Measurements from ENCODE around the gene RAMP2.
"Not testable (repeated sequence)": the region's sequence is repeated elsewhere in the genome, so short reads cannot be mapped to it uniquely, and the experiment has no call there.

The RAMP2 gene

DNA sequence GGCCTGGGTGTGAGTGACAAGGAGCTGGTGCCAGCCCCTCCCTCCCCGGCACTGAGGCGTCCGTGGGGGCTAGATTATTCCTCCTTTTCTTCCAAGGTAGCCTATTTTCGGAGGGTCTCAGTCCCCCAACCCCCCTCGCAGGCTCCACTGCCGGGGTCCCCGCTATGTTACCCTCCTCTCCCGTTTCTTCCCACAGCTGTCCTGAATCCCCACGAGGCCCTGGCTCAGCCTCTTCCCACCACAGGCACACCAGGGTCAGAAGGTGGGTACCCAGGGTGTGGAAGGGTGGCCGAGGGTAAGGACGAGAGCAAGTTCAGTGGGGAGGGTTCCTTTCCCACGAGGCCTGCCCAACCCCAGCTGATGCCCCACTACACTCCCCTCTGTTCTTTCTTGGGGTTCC, 611 bp downstream of the RAMP2 start:
- no peak for DNase-seq (ENCODE audit: low read depth, low spot score)
- no peak for TF ChIP-seq POLR2AphosphoS5 (IDR thresholded peaks at IDR 0.05; ENCODE audit: borderline replicate concordance, low read depth, low read length)
- TF ChIP-seq EZH2 (IDR thresholded peaks at IDR 0.05): no peak
- TF ChIP-seq FOXP2 (optimal IDR thresholded peaks at IDR 0.05; ENCODE audit: control extremely low read depth, extremely low read length, insufficient read depth): no peak
- Histone ChIP-seq H3K4me3 (peak overlapping the region; percentile 75), H3K36me3 (ENCODE audit: insufficient read depth, low read length) (no peaks in the 10 kb centered on the region), H3K9ac (ENCODE audit: insufficient read length) (peak overlapping the region; percentile 47), H3K9me3 (ENCODE audit: low read depth, low read length) (no peaks in the 10 kb centered on the region), H3K27ac (no peak overlapping the region)

- no peak overlapping the region for H3K9ac ChIP-seq (ENCODE audit: insufficient read length)
- H3K36me3 ChIP-seq (ENCODE audit: insufficient read depth, low read length): no peaks in the 10 kb centered on the region
- H3K4me3 ChIP-seq: no peak overlapping the region
- H3K27ac ChIP-seq: no peak overlapping the region
- TF ChIP-seq EZH2 (IDR thresholded peaks at IDR 0.05) (no peak), POLR2AphosphoS5 (IDR thresholded peaks at IDR 0.05; ENCODE audit: borderline replicate concordance, low read depth, low read length) (no peak), FOXP2 (optimal IDR thresholded peaks at IDR 0.05; ENCODE audit: control extremely low read depth, extremely low read length, insufficient read depth) (no peak)
- no peaks in the 10 kb centered on the region for H3K9me3 ChIP-seq (ENCODE audit: low read depth, low read length)
- DNase-seq (ENCODE audit: low read depth, low spot score): no peak
These were observed 5.1 kb downstream of the RAMP2 start for GRCh38 chr17:42766124-42766523.

DNA sequence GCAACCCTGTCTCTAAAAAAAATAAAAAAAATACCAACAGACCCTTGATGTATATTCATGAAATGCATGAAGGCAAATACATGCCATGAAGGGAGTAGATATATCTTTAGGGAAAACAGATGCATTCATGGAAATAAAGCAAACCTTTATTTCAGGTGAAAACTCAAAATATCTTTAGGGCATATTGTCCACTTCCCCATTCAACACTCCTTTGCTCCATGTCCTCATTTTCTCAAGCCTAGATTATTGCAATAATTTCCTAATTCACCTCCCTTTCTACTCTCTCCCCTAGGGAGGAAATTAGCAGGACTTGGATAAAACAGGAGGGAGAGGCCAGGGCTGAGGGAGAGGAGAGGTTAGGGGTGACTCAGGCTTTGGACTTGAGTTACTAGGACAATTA, 6.5 kb downstream of the RAMP2 start:
- no peak overlapping the region for H3K4me3 ChIP-seq
- no peak for DNase-seq (ENCODE audit: low read depth, low spot score)
- H3K9me3 ChIP-seq (ENCODE audit: low read depth, low read length): no peaks in the 10 kb centered on the region
- no peak overlapping the region for H3K9ac ChIP-seq (ENCODE audit: insufficient read length)
- H3K36me3 ChIP-seq (ENCODE audit: insufficient read depth, low read length): no peaks in the 10 kb centered on the region
- no peak for TF ChIP-seq FOXP2 (optimal IDR thresholded peaks at IDR 0.05; ENCODE audit: control extremely low read depth, extremely low read length, insufficient read depth)
- no peak for TF ChIP-seq POLR2AphosphoS5 (IDR thresholded peaks at IDR 0.05; ENCODE audit: borderline replicate concordance, low read depth, low read length)
- no peak for TF ChIP-seq EZH2 (IDR thresholded peaks at IDR 0.05)
- no peak overlapping the region for H3K27ac ChIP-seq

- H3K4me3 ChIP-seq; H3K9me3 ChIP-seq (ENCODE audit: low read depth, low read length); H3K36me3 ChIP-seq (ENCODE audit: insufficient read depth, low read length); DNase-seq (ENCODE audit: low read depth, low spot score); H3K27ac ChIP-seq; H3K9ac ChIP-seq (ENCODE audit: insufficient read length): not testable (repeated sequence)
These were observed 7.0 kb downstream of the RAMP2 start for GRCh38 chr17:42768006-42768405.

DNA sequence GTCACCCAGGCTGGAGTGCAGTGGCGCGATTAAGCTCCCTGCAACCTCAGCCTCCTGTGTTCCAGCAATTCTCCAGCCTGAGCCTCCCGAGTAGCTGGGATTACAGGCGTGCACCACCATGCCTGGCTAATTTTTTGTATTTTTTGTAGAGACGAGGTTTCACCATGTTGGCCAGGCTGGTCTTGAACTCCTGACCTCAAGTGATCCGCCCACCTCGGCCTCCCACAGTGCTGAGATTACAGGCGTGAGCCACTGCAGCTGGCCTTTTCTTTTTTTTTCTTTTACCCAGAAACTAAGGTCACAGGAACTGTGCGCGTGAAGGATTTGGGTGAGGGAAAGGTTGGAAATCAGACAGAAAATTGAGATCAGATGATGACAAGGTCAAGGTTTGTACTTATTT, 8.9 kb downstream of the RAMP2 start:
- not testable (repeated sequence) for H3K4me3 ChIP-seq; H3K27ac ChIP-seq; H3K9ac ChIP-seq (ENCODE audit: insufficient read length); DNase-seq (ENCODE audit: low read depth, low spot score); H3K36me3 ChIP-seq (ENCODE audit: insufficient read depth, low read length); H3K9me3 ChIP-seq (ENCODE audit: low read depth, low read length)

DNA sequence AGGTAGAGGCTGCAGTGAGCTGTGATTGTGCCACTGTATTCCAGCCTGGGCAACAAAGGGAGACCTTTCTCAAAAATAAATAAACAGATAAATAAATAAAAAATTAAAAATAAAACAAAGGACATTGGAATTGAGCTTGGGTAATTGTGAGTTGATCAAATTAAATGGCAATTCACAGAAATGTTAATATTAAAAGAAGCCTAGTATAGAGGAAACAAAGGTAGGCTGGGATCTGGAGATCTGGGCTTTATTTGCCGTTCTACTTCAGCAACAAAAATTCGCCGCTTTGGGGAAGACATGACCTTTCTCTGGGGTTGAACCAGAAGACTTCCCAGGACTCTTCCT, 11.9 kb downstream of the RAMP2 start:
- H3K36me3 ChIP-seq (ENCODE audit: insufficient read depth, low read length): peaks cover 22% of the 10 kb centered on the region
- no peak for DNase-seq (ENCODE audit: low read depth, low spot score)
- no peaks in the 10 kb centered on the region for H3K9me3 ChIP-seq (ENCODE audit: low read depth, low read length)
- peak overlapping the region; percentile 88 for H3K9ac ChIP-seq (ENCODE audit: insufficient read length)
- H3K4me3 ChIP-seq: peak overlapping the region; percentile 93
- H3K27ac ChIP-seq: peak overlapping the region; percentile 70
- TF ChIP-seq FOXP2 (optimal IDR thresholded peaks at IDR 0.05; ENCODE audit: control extremely low read depth, extremely low read length, insufficient read depth) (peak; percentile 2), POLR2AphosphoS5 (IDR thresholded peaks at IDR 0.05; ENCODE audit: borderline replicate concordance, low read depth, low read length) (no peak)

DNA sequence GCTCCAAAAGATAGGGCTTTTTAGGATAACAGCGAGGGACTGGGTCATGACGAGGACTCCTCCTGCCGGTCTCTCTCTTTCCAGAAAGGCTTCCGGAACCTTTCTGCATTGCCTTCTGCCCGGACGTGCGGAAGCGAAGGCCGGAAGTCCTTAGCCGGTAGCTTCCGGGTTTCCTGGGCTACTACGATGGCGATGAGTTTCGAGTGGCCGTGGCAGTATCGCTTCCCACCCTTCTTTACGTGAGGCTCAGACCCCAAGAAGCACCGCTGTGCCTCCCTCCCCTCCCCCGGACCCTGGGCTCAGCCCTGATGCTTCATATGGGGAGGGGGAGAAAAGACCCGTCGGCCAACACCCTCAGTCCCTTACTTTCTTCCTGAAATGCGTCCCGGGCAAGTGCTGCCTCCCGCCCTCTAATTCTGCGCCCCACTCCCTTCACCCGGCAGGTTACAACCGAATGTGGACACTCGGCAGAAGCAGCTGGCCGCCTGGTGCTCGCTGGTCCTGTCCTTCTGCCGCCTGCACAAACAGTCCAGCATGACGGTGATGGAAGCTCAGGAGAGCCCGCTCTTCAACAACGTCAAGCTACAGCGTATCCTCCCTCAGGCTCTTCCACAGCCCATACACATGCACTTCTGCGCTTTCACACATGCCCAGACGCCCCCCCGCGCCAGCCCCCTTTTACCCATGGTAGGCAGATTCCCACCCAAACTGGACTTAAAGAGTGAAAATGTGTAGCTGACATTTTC, 12.4 kb downstream of the RAMP2 start, which contains the start of gene VPS25:
Gene VPS25 (plus strand): TSS at position 160 of the 746 bp plus-strand sequence. CDS start 27 bp downstream, at position 187.
- peak within 1 kb of the TSS; percentile 70 for H3K27ac ChIP-seq
- DNase-seq (ENCODE audit: low read depth, low spot score): no peak
- peak; percentile 97 for TF ChIP-seq POLR2AphosphoS5 (IDR thresholded peaks at IDR 0.05; ENCODE audit: borderline replicate concordance, low read depth, low read length)
- no peak for TF ChIP-seq FOXP2 (optimal IDR thresholded peaks at IDR 0.05; ENCODE audit: control extremely low read depth, extremely low read length, insufficient read depth)
- no peak for TF ChIP-seq EZH2 (IDR thresholded peaks at IDR 0.05)

DNA sequence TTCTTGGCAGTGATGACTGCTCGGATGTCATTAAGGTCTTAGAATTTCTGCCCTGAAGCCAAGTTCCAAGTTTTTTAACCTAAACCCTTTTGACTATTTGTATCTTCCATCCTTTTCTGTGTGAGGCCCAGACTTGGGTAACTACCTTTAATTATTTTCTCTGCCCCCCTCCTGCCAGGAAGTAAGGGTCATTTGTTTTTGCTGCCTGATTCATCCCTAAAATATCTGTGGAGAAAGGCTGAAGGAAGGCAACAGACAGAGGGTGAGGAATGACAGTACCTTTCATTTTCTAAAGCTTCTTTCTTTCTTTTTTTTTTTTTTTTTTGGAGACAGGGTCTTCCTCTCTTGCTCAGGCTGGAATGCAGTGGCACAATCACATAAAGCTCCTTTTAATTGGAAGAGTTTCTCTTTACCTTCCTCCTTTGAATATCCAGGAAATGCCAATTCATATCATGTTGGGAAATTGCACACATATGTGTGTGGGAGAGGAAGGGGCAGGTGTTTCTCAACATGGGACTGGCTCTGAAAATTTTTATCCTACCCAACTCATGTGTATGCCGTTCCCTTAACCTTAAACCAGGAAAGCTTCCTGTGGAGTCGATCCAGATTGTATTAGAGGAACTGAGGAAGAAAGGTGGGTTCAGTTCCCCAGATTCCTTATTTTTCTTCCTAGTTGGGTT, 13.2 kb downstream of the RAMP2 start:
- Histone ChIP-seq H3K36me3 (ENCODE audit: insufficient read depth, low read length) (peaks cover 28% of the 10 kb centered on the region), H3K4me3 (peak overlapping the region; percentile 93), H3K27ac (no peak overlapping the region), H3K9me3 (ENCODE audit: low read depth, low read length) (no peaks in the 10 kb centered on the region), H3K9ac (ENCODE audit: insufficient read length) (peak overlapping the region; percentile 88)
- no peak for DNase-seq (ENCODE audit: low read depth, low spot score)
- TF ChIP-seq POLR2AphosphoS5 (IDR thresholded peaks at IDR 0.05; ENCODE audit: borderline replicate concordance, low read depth, low read length) (no peak), EZH2 (IDR thresholded peaks at IDR 0.05) (no peak), FOXP2 (optimal IDR thresholded peaks at IDR 0.05; ENCODE audit: control extremely low read depth, extremely low read length, insufficient read depth) (no peak)

More for the DNA sequence above, 12.4 kb downstream of the RAMP2 start, which contains the start of gene VPS25:
- peaks cover 22% of the 10 kb centered on the region for H3K36me3 ChIP-seq (ENCODE audit: insufficient read depth, low read length)
- H3K9me3 ChIP-seq (ENCODE audit: low read depth, low read length): no peaks in the 10 kb centered on the region
- peak within 1 kb of the TSS; percentile 93 for H3K4me3 ChIP-seq
- H3K9ac ChIP-seq (ENCODE audit: insufficient read length): peak within 1 kb of the TSS; percentile 88
